Lower lobe of right lung (tissue), 2 donors: ENCODE results near the gene DAGLA. TPM values are rescaled to one million over a fixed set of nuclear protein-coding genes. Genes with fewer than 3 reads are reported as not detected.

Experiments
- ATAC-seq, 2 donors: fragments of 200-7000 bp; cut with Tn5 transposase; one replicate each; pipeline ENCODE4 v1.9.1; 2020 to 2022; ENCODE audit warnings: mild to moderate bottlenecking in 2 of 2, moderate library complexity in 2 of 2
- DNase-seq: peaks from one replicate; pipeline ENCODE4 v3.0.0-alpha.2; 2020
- H3K27ac ChIP-seq: fragments of 200-600 bp; one replicate; pipeline ENCODE4 v1.8.0; 2022
- H3K27me3 ChIP-seq: fragments of 200-600 bp; one replicate; pipeline ENCODE4 v1.8.0; 2022; ENCODE audit warnings: low read depth
- H3K36me3 ChIP-seq: fragments of 200-600 bp; one replicate; pipeline ENCODE4 v1.8.0; 2022; ENCODE audit warnings: mild to moderate bottlenecking
- H3K4me1 ChIP-seq: fragments of 200-600 bp; one replicate; pipeline ENCODE4 v1.8.0; 2022
- H3K4me3 ChIP-seq: fragments of 200-600 bp; one replicate; pipeline ENCODE4 v1.8.0; 2022; ENCODE audit warnings: mild to moderate bottlenecking
- H3K9me3 ChIP-seq: fragments of 200-600 bp; one replicate; pipeline ENCODE4 v1.8.0; 2022
- intact Hi-C: fragments of 100-400 bp; cut with DNase I; formaldehyde crosslinking; loops from one replicate; pipeline ENCODE4 v1.11.0; 2022
- total RNA-seq: library from RNA; stranded (reverse); fragmentation: NEBNext Ultra II Directional; extraction: Animal tissue kit (Norgen Biotek cat#: 25700); gene quantifications from one replicate; pipeline ENCODE4 v1.2.1, GENCODE V29; 2021
- TF ChIP-seq, protein P1 (sequence below): fragments of 200-600 bp; IDR thresholded peaks from one replicate; pipeline ENCODE4 v1.8.0; 2022; ENCODE audit warnings: antibody characterized with exemption, mild to moderate bottlenecking
- donor health status: DM: no; HTN: yes; CAD: no; lungs with severe emphysema.

The DAGLA gene
- total RNA-seq, 1 donor from 2014 or later, result 7.1 TPM

- H3K9me3 ChIP-seq, result no peaks in the 10 kb centered on the region
- no peaks in the 10 kb centered on the region for H3K36me3 ChIP-seq
- ATAC-seq, result no peak
- H3K27ac ChIP-seq, result peak overlapping the region; percentile 24
- H3K4me1 ChIP-seq, result no peaks in the 10 kb centered on the region
- no peak overlapping the region for H3K4me3 ChIP-seq
- no peak for DNase-seq
- no peaks in the 10 kb centered on the region for H3K27me3 ChIP-seq
- intact Hi-C loops, result no loop called here
- TF ChIP-seq, protein P1, sequence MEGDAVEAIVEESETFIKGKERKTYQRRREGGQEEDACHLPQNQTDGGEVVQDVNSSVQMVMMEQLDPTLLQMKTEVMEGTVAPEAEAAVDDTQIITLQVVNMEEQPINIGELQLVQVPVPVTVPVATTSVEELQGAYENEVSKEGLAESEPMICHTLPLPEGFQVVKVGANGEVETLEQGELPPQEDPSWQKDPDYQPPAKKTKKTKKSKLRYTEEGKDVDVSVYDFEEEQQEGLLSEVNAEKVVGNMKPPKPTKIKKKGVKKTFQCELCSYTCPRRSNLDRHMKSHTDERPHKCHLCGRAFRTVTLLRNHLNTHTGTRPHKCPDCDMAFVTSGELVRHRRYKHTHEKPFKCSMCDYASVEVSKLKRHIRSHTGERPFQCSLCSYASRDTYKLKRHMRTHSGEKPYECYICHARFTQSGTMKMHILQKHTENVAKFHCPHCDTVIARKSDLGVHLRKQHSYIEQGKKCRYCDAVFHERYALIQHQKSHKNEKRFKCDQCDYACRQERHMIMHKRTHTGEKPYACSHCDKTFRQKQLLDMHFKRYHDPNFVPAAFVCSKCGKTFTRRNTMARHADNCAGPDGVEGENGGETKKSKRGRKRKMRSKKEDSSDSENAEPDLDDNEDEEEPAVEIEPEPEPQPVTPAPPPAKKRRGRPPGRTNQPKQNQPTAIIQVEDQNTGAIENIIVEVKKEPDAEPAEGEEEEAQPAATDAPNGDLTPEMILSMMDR, result no peak
Observed at GRCh38 chr11:61771985-61772455, 91.8 kb downstream of the DAGLA start.

- Histone ChIP-seq H3K9me3 (no peaks in the 10 kb centered on the region), H3K4me3 (no peak overlapping the region), H3K27me3 (no peaks in the 10 kb centered on the region), H3K4me1 (no peaks in the 10 kb centered on the region), H3K27ac (no peak overlapping the region), H3K36me3 (no peaks in the 10 kb centered on the region)
- DNase-seq (no peak), ATAC-seq (no peak)
- intact Hi-C loops, result no loop called here
- TF ChIP-seq, protein P1, result no peak
Observed at GRCh38 chr11:61773356-61773755, 93.2 kb downstream of the DAGLA start.

DNA sequence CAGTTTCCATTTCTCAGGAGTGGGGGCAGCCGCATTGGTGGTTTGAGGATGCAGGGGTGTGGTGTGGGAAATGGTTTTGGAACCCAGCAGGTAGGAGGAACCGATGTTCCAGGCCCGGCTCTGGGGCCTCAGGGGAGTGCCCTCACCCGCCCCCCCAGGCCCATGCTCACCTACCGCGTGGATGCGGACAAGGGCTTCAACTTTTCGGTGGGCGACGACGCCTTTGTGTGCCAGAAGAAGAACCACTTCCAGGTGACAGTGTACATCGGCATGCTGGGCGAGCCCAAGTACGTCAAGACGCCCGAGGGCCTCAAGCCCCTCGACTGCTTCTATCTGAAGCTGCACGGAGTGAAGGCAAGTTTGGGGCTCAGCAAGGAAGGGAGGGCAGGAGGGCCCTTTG lies 93.6 kb downstream of the DAGLA start:
- no peaks in the 10 kb centered on the region for H3K4me1 ChIP-seq
- TF ChIP-seq, protein P1, result no peak
- no peak overlapping the region for H3K4me3 ChIP-seq
- ATAC-seq, result no peak
- H3K9me3 ChIP-seq, result no peaks in the 10 kb centered on the region
- no peaks in the 10 kb centered on the region for H3K36me3 ChIP-seq
- intact Hi-C loops, result no loop called here
- DNase-seq, result no peak
- no peaks in the 10 kb centered on the region for H3K27me3 ChIP-seq
- H3K27ac ChIP-seq, result no peak overlapping the region

GRCh38 chr11:61774411-61774810 lies 94.2 kb downstream of the DAGLA start:
- Histone ChIP-seq H3K27ac (no peak overlapping the region), H3K4me3 (no peak overlapping the region), H3K27me3 (no peaks in the 10 kb centered on the region), H3K36me3 (no peaks in the 10 kb centered on the region), H3K4me1 (no peaks in the 10 kb centered on the region), H3K9me3 (no peaks in the 10 kb centered on the region)
- DNase-seq (no peak), ATAC-seq (no peak)
- intact Hi-C loops, result no loop called here
- TF ChIP-seq, protein P1, result no peak

DNA sequence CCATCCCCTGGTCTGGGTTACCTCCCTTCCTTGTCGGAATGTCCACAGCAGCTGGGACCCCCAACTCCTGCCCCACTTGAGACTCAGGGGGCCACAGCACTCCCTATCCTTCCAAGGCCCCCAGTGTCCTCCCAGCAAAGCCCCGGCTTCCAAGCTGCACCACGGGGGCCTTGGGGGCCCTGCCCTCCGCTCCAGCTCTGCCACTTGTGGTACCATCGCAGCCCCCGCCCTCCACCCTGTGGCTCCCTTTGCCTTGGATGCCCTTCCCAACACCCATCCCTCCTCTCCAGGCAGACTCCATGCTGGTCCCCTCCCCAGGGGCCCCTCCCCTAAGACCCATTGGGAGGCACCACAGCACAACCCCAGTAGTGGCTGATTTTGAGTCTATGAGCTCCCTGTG lies 94.9 kb downstream of the DAGLA start:
- Histone ChIP-seq H3K4me1 (no peaks in the 10 kb centered on the region), H3K4me3 (no peak overlapping the region), H3K27me3 (no peaks in the 10 kb centered on the region), H3K9me3 (no peaks in the 10 kb centered on the region), H3K36me3 (no peaks in the 10 kb centered on the region), H3K27ac (no peak overlapping the region)
- ATAC-seq (no peak), DNase-seq (no peak)
- intact Hi-C loops, result no loop called here
- TF ChIP-seq, protein P1, result no peak
